Neural progenitor cell (in vitro differentiated cells): ENCODE measurements around the gene WDR74. TPM values are rescaled to one million over a fixed set of nuclear protein-coding genes. Genes with fewer than 3 reads are reported as not detected.

Experiments
- DNase-seq: peaks from one replicate; pipeline ENCODE4 v3.0.0-alpha.2; 2016; ENCODE audit warnings: low spot score
- H2AFZ ChIP-seq: fragments of 200-600 bp; sonication (generic); replicated peaks from 2 replicates; pipeline ENCODE4 v1.6.1; 2016; ENCODE audit warnings: antibody characterized with exemption
- H3F3A ChIP-seq: fragments of 200-600 bp; sonication (generic); 2 replicates; pipeline ENCODE4 v1.6.1; 2016; ENCODE audit warnings: antibody characterized with exemption, low read depth
- H3K27ac ChIP-seq: fragments of 200-600 bp; sonication (generic); 2 replicates; pipeline ENCODE4 v1.5.1; 2016; ENCODE audit warnings: mild to moderate bottlenecking
- H3K27me3 ChIP-seq: fragments of 200-600 bp; sonication (generic); 2 replicates; pipeline ENCODE4 v1.6.1; 2016; ENCODE audit warnings: mild to moderate bottlenecking, moderate library complexity
- H3K36me3 ChIP-seq: fragments of 200-600 bp; sonication (generic); 2 replicates; pipeline ENCODE4 v1.5.1; 2016
- H3K4me1 ChIP-seq: fragments of 200-600 bp; sonication (generic); 2 replicates; pipeline ENCODE4 v1.6.1; 2016; ENCODE audit warnings: mixed run types
- H3K4me2 ChIP-seq: fragments of 200-600 bp; sonication (generic); 2 replicates; pipeline ENCODE4 v1.6.1; 2016
- H3K4me3 ChIP-seq: fragments of 200-600 bp; sonication (generic); 2 replicates; pipeline ENCODE4 v1.5.1; 2016
- H3K79me2 ChIP-seq: fragments of 200-600 bp; sonication (generic); 2 replicates; pipeline ENCODE4 v1.6.1; 2016; ENCODE audit warnings: low read depth
- H3K9ac ChIP-seq: fragments of 200-600 bp; sonication (generic); 2 replicates; pipeline ENCODE4 v1.6.1; 2016
- H3K9me3 ChIP-seq: fragments of 200-600 bp; sonication (generic); 2 replicates; pipeline ENCODE4 v1.5.1; 2016; ENCODE audit warnings: low read depth
- H4K20me1 ChIP-seq: fragments of 200-600 bp; sonication (generic); 2 replicates; pipeline ENCODE4 v1.6.1; 2016; ENCODE audit warnings: low read depth
- H3K27ac Mint-ChIP-seq: 3 replicates; pipeline ENCODE4 v1.8.0; 2021; ENCODE audit warnings: mixed read lengths
- H3K27me3 Mint-ChIP-seq: 2 replicates; pipeline ENCODE4 v1.8.0; 2022; ENCODE audit warnings: low read depth, mild to moderate bottlenecking, inconsistent platforms, moderate library complexity, mixed read lengths; ENCODE audit not compliant: insufficient read depth
- H3K36me3 Mint-ChIP-seq: 3 replicates; pipeline ENCODE4 v1.8.0; 2021; ENCODE audit warnings: mixed read lengths
- H3K4me1 Mint-ChIP-seq: 3 replicates; pipeline ENCODE4 v1.8.0; 2021; ENCODE audit warnings: mixed read lengths
- H3K4me3 Mint-ChIP-seq: 3 replicates; pipeline ENCODE4 v1.8.0; 2021; ENCODE audit warnings: mild to moderate bottlenecking, moderate library complexity, mixed read lengths
- H3K9me3 Mint-ChIP-seq: 3 replicates; pipeline ENCODE4 v1.8.0; 2020; ENCODE audit warnings: mixed read lengths
- EZH2 ChIP-seq: fragments of 200-600 bp; sonication (generic); IDR thresholded peaks from 2 replicates; pipeline ENCODE4 v1.6.1; 2017; ENCODE audit warnings: antibody characterized with exemption, mild to moderate bottlenecking, moderate library complexity
- EZH2phosphoT487 ChIP-seq: fragments of 200-600 bp; sonication (generic); IDR thresholded peaks from 2 replicates; pipeline ENCODE4 v1.6.1; 2017; ENCODE audit warnings: antibody characterized with exemption
- total RNA-seq: library from RNA; depleted of rRNA; stranded (reverse); fragments of >200 nt; gene quantifications from 2 replicates; pipeline ENCODE4 v1.2.3, GENCODE V29; 2015; ENCODE audit warnings: low replicate concordance
- TF ChIP-seq, protein P1 (sequence below): fragments of 200-600 bp; sonication (generic); IDR thresholded peaks from 2 replicates; pipeline ENCODE4 v1.5.1; 2017; ENCODE audit warnings: antibody characterized with exemption, mild to moderate bottlenecking

The WDR74 gene
- total RNA-seq, 1 donor from 2014 or later = 40.0 TPM

DNA sequence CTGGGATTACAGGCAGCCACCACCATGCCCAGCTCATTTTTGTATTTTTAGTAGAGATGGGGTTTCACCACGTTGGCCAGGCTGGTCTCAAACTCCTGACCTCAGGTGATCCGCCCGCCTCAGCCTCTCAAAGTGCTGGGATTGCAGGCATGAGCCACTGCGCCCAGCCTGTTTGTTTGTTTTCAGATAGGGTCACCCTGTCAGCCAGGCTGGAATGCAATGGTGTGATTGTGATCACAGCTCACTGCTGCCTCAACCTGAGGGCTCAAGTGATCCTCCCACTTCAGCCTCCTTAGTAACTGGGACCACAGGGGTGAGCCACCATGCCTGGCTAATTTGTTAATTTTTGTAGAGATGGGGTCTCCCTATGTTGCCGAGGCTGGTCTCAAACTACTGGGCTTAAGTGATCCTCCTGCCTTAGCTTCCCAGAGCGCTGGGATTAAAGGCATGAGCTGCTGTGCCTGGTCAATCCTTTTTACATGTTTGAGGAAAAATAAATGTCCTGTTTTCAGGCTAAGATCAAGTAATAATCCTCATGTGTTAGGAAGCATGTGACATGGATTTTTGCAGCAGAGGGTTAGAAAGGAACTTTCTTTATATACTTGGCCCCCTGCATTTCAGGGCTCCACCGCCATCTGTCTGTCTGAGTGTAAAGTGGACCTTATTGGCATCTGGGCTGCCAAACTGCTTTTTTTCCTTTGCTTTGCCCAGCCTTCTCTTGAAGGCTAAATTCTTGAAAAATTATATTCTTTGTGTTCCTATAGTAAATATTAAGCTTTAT is 36.5 kb upstream of the WDR74 start:
- H3K27ac ChIP-seq = no peak overlapping the region
- H4K20me1 ChIP-seq = peaks cover 35% of the 10 kb centered on the region

DNA sequence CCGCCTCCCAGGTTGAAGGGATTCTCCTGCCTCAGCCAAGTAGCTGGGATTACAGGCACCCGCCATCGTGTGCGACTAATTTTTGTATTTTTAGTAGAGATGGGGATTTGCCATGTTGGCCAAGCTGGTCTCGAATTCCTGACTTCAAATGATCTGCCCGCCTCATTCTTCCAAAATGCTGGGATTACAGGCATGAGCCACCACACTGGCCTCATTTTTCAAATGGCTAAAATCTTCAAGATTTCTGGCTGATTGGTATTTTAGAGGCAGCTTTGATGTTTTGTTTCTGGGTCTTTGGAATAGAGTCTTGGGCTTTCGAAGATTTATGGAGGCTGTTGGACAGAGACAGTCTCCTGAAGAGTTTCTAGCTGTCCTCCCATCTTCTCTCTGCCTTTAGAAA is 35.5 kb upstream of the WDR74 start:
- Mint-ChIP-seq H3K4me1 (peaks cover 12% of the 10 kb centered on the region), H3K36me3 (peaks cover 9% of the 10 kb centered on the region), H3K27me3 (peaks cover 5% of the 10 kb centered on the region), H3K4me3 (no peak overlapping the region), H3K27ac (no peak overlapping the region), H3K9me3 (no peaks in the 10 kb centered on the region)
- H3K4me3 ChIP-seq = no peak overlapping the region
- H3K4me1 ChIP-seq = peaks cover 7% of the 10 kb centered on the region
- no peak overlapping the region for H2AFZ ChIP-seq
- TF ChIP-seq EZH2 = no peak
- no peak for TF ChIP-seq EZH2phosphoT487
- TF ChIP-seq, protein P1, sequence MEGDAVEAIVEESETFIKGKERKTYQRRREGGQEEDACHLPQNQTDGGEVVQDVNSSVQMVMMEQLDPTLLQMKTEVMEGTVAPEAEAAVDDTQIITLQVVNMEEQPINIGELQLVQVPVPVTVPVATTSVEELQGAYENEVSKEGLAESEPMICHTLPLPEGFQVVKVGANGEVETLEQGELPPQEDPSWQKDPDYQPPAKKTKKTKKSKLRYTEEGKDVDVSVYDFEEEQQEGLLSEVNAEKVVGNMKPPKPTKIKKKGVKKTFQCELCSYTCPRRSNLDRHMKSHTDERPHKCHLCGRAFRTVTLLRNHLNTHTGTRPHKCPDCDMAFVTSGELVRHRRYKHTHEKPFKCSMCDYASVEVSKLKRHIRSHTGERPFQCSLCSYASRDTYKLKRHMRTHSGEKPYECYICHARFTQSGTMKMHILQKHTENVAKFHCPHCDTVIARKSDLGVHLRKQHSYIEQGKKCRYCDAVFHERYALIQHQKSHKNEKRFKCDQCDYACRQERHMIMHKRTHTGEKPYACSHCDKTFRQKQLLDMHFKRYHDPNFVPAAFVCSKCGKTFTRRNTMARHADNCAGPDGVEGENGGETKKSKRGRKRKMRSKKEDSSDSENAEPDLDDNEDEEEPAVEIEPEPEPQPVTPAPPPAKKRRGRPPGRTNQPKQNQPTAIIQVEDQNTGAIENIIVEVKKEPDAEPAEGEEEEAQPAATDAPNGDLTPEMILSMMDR = no peak
- H3K27me3 ChIP-seq = no peaks in the 10 kb centered on the region
- peak overlapping the region; percentile 10 for H3K27ac ChIP-seq
- H3K36me3 ChIP-seq = no peaks in the 10 kb centered on the region
- H3K4me2 ChIP-seq = no peak overlapping the region
- H3F3A ChIP-seq = peaks cover 36% of the 10 kb centered on the region
- H3K79me2 ChIP-seq = peaks cover 98% of the 10 kb centered on the region
- DNase-seq = no peak
- H3K9me3 ChIP-seq = no peaks in the 10 kb centered on the region
- peaks cover 34% of the 10 kb centered on the region for H4K20me1 ChIP-seq
- no peak overlapping the region for H3K9ac ChIP-seq

More for the DNA sequence above, 36.5 kb upstream of the WDR74 start:
- peaks cover 43% of the 10 kb centered on the region for H3F3A ChIP-seq
- H3K27me3 ChIP-seq = no peaks in the 10 kb centered on the region
- Mint-ChIP-seq H3K9me3 (no peaks in the 10 kb centered on the region), H3K4me3 (no peak overlapping the region), H3K4me1 (peaks cover 19% of the 10 kb centered on the region), H3K27me3 (peaks cover 5% of the 10 kb centered on the region), H3K36me3 (peaks cover 9% of the 10 kb centered on the region), H3K27ac (no peak overlapping the region)
- TF ChIP-seq EZH2 (no peak), EZH2phosphoT487 (no peak)
- TF ChIP-seq, protein P1 = no peak
- H3K4me1 ChIP-seq = peaks cover 12% of the 10 kb centered on the region
- no peak overlapping the region for H3K9ac ChIP-seq
- no peak for DNase-seq
- H3K4me2 ChIP-seq = no peak overlapping the region
- H3K9me3 ChIP-seq = no peaks in the 10 kb centered on the region
- H3K4me3 ChIP-seq = no peak overlapping the region
- H3K36me3 ChIP-seq = no peaks in the 10 kb centered on the region
- no peak overlapping the region for H2AFZ ChIP-seq
- peaks cover 98% of the 10 kb centered on the region for H3K79me2 ChIP-seq

DNA sequence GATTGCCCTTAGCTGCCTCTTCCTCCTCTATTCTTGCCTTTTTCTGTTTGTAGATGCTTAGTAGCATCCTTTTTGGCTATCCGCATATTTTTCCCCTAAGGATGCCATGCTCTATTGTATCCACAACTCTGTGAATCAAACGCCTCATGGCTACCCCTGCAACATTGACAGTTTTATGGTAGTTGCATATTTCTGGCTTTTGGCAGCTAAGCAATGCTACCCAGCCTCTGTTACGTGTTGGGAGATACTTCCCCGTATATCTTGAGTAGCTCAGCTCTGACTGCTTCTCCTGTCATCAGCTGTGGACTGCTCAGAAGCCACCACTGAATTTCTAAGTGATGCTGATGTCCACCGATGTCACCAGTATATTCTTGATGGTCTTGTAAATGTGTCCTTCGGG is 26.2 kb upstream of the WDR74 start:
- Histone ChIP-seq H4K20me1 (peaks cover 61% of the 10 kb centered on the region), H3K9me3 (no peaks in the 10 kb centered on the region), H3K4me1 (peaks cover 5% of the 10 kb centered on the region), H3K79me2 (peaks cover 100% of the 10 kb centered on the region), H3K4me2 (no peak overlapping the region), H3K9ac (no peak overlapping the region), H3F3A (peaks cover 27% of the 10 kb centered on the region), H3K36me3 (no peaks in the 10 kb centered on the region), H2AFZ (no peak overlapping the region), H3K4me3 (no peak overlapping the region), H3K27ac (no peak overlapping the region), H3K27me3 (no peaks in the 10 kb centered on the region)
- peaks cover 12% of the 10 kb centered on the region for H3K36me3 Mint-ChIP-seq
- no peaks in the 10 kb centered on the region for H3K27me3 Mint-ChIP-seq
- DNase-seq = no peak
- H3K9me3 Mint-ChIP-seq = no peaks in the 10 kb centered on the region
- TF ChIP-seq, protein P1 = no peak
- TF ChIP-seq EZH2phosphoT487 (no peak), EZH2 (no peak)
- peaks cover 20% of the 10 kb centered on the region for H3K4me1 Mint-ChIP-seq
- no peak overlapping the region for H3K4me3 Mint-ChIP-seq
- H3K27ac Mint-ChIP-seq = no peak overlapping the region
